Raji (cell line): ENCODE measurements around the gene CIBAR2.

ENCODE experiments used
- POLR2A ChIP-seq: IDR thresholded peaks from 2 replicates; pipeline ENCODE4 v1.6.1; 2011; ENCODE audit warnings: low read depth, low read length, control low read depth; ENCODE audit not compliant: insufficient read depth

CIBAR2 gene

GRCh38 chr16:85056211-85056748 is 56.0 kb downstream of the CIBAR2 start:
- no peak for TF ChIP-seq POLR2A

- TF ChIP-seq POLR2A, result peak; percentile 36; the same call in 1 of the 2 replicates
These were observed 56.6 kb downstream of the CIBAR2 start for GRCh38 chr16:85055493-85056210.

- TF ChIP-seq POLR2A, result no peak
These were observed 57.3 kb downstream of the CIBAR2 start for GRCh38 chr16:85054948-85055492.

- TF ChIP-seq POLR2A, result no peak
These were observed 59.7 kb downstream of the CIBAR2 start for GRCh38 chr16:85052536-85052935.

- no peak for TF ChIP-seq POLR2A
These were observed 60.6 kb downstream of the CIBAR2 start for GRCh38 chr16:85051683-85052082.

- no peak for TF ChIP-seq POLR2A
These were observed 61.1 kb downstream of the CIBAR2 start for GRCh38 chr16:85051067-85051581.

- TF ChIP-seq POLR2A, result no peak
These were observed 62.5 kb downstream of the CIBAR2 start for GRCh38 chr16:85049706-85050305.

- TF ChIP-seq POLR2A, result no peak
These were observed 63.2 kb downstream of the CIBAR2 start for GRCh38 chr16:85048921-85049562.
